ENCODE measurements around the gene SPNS1. TPM values are rescaled to one million over a fixed set of nuclear protein-coding genes. Genes with fewer than 3 reads are reported as not detected.
A peak's percentile ranks its signal among the peaks of the same experiment; 100 is the strongest.

The SPNS1 gene
- polyA plus RNA-seq, 1 experiment: 23.6 TPM

- Histone ChIP-seq H3K4me3 (ENCODE audit: low read depth, low read length) (no peak overlapping the region), H3K9me3 (ENCODE audit: control insufficient read depth, insufficient read depth, low read length) (no peaks in the 10 kb centered on the region), H3K27ac (ENCODE audit: low read depth, low read length) (peak overlapping the region; percentile 75), H3K27me3 (ENCODE audit: control insufficient read depth, insufficient read depth, low read length) (no peaks in the 10 kb centered on the region)
- DNase-seq (ENCODE audit: low read depth, low spot score): no peak
- no peak for TF ChIP-seq CTCF (IDR thresholded peaks at IDR 0.05; ENCODE audit: low read depth, low read length)
- CTCF ChIA-PET: no interaction called here
- POLR2A ChIA-PET: interaction anchor here (0.6 to 0.7 kb wide), 2 partner anchors 21 to 70 kb away, joined by 3 to 4 read pairs; no protein-coding TSS in a partner anchor
Measured at GRCh38 chr16:29028457-29029167, 54.0 kb downstream of the SPNS1 start.

GRCh38 chr16:29029168-29029994 lies 54.8 kb downstream of the SPNS1 start:
- POLR2A ChIA-PET: interaction anchor here (0.6 to 0.7 kb wide), 2 partner anchors 22 to 71 kb away, joined by 3 to 4 read pairs; no protein-coding TSS in a partner anchor
- no peaks in the 10 kb centered on the region for H3K27me3 ChIP-seq (ENCODE audit: control insufficient read depth, insufficient read depth, low read length)
- no peak for TF ChIP-seq CTCF (IDR thresholded peaks at IDR 0.05; ENCODE audit: low read depth, low read length)
- peak overlapping the region; percentile 75 for H3K27ac ChIP-seq (ENCODE audit: low read depth, low read length)
- H3K4me3 ChIP-seq (ENCODE audit: low read depth, low read length): peak overlapping the region; percentile 22; the same call in 1 of the 2 replicates
- peak; percentile 81 for DNase-seq (ENCODE audit: low read depth, low spot score)
- CTCF ChIA-PET: no interaction called here
- H3K9me3 ChIP-seq (ENCODE audit: control insufficient read depth, insufficient read depth, low read length): no peaks in the 10 kb centered on the region

GRCh38 chr16:29030086-29030840 lies 55.7 kb downstream of the SPNS1 start:
- H3K4me3 ChIP-seq (ENCODE audit: low read depth, low read length): no peak overlapping the region
- ChIA-PET POLR2A (no interaction called here), CTCF (no interaction called here)
- no peak for TF ChIP-seq CTCF (IDR thresholded peaks at IDR 0.05; ENCODE audit: low read depth, low read length)
- no peak overlapping the region for H3K27ac ChIP-seq (ENCODE audit: low read depth, low read length)
- H3K9me3 ChIP-seq (ENCODE audit: control insufficient read depth, insufficient read depth, low read length): no peaks in the 10 kb centered on the region
- no peak for DNase-seq (ENCODE audit: low read depth, low spot score)
- H3K27me3 ChIP-seq (ENCODE audit: control insufficient read depth, insufficient read depth, low read length): no peaks in the 10 kb centered on the region

Other genes with a start within 250 kb of the SPNS1 start
- 0.16 and 0.35 TPM in 2 replicates for gene NPIPB9, start 223.0 kb upstream of the SPNS1 start, polyA plus RNA-seq (2011; rRNA removed)
- gene ATXN2L, start 151.8 kb upstream of the SPNS1 start, polyA plus RNA-seq (2011; rRNA removed): 19.7 and 27.5 TPM in 2 replicates
- gene TUFM, start 128.4 kb upstream of the SPNS1 start, polyA plus RNA-seq (2011; rRNA removed): 107 and 110 TPM in 2 replicates
- gene SH2B1, start 110.9 kb upstream of the SPNS1 start, polyA plus RNA-seq (2011; rRNA removed): 12.2 and 13.8 TPM in 2 replicates
- gene ATP2A1, start 96.3 kb upstream of the SPNS1 start, polyA plus RNA-seq (2011; rRNA removed): 0.22 and 0.50 TPM in 2 replicates
- 9.0 and 11.7 TPM in 2 replicates for gene RABEP2, start 49.5 kb upstream of the SPNS1 start, polyA plus RNA-seq (2011; rRNA removed)
- not detected in 2 replicates for gene CD19, start 42.8 kb upstream of the SPNS1 start, polyA plus RNA-seq (2011; rRNA removed)
- 20.7 and 22.3 TPM in 2 replicates for gene NFATC2IP, start 23.8 kb upstream of the SPNS1 start, polyA plus RNA-seq (2011; rRNA removed)
- 2.6 and 2.9 TPM in 2 replicates for gene LAT, start 10.3 kb downstream of the SPNS1 start, polyA plus RNA-seq (2011; rRNA removed)

All from AG04450 (cell line).